Activated naive CD4-positive, alpha-beta T cell treated with Interleukin-2 at 50 U/mL for 16 hours (primary cell): ENCODE measurements around the gene GIPC3.
"Not testable (repeated sequence)": the region's sequence is repeated elsewhere in the genome, so short reads cannot be mapped to it uniquely, and the experiment has no call there.

Source experiments
- DNase-seq: peaks from one replicate; pipeline ENCODE4 v3.0.0-alpha.2; 2020

Gene GIPC3

DNA sequence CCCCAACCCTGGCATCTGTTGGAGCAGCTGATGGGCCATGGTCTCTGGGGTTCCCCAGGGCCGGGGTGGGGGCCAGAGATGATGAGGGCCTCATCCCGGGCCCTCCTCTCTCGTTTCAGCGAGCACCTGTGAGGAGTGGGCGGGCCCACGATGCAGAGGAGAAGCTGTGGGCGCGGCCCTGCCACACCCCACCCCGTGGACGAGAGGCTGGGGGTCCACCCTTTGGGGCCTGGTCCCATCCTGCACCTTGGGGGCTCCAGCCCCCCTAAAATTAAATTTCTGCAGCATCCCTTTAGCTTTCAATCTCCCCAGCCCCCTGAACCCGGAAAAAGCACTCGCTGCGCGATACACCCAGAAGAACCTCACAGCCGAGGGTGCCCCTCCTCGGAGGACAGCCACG, 6.9 kb upstream of the GIPC3 start:
- DNase-seq, result no peak

DNA sequence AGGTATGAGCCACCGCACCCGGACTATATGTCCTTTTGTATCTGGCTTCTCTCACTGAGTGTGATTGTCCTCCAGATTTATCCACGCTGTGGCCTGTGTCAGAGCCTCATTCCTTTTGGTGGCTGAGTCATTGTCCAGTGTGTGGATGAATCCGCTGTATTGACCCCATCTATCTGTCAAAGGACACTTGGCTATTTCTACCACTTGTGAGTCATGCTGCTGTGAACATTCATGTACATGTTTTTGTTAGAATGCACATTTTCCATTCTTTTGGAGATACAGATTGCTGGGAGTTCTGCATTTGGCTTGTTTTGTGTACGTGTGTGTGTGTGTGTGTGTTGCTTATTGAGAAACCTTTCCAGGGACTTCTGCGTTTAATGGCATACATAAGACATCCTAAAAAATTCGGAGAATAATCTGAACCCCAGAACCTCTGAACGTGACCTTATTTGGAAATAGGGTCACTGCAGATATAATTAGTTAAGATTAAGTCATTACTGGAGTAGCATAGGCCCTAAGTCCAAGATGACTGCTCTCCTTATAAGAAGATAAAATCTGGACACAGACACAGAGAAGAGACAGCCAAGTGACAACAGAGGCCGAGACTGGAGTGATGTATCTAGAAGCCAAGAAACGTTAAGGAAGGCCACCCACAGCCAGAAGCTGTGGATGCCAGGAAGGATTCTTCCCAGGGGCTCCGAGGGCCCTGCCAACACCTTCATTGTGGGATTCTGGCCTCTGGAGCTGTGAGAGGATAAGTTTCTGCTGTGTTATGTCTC, 4.9 kb upstream of the GIPC3 start:
- no peak for DNase-seq

DNA sequence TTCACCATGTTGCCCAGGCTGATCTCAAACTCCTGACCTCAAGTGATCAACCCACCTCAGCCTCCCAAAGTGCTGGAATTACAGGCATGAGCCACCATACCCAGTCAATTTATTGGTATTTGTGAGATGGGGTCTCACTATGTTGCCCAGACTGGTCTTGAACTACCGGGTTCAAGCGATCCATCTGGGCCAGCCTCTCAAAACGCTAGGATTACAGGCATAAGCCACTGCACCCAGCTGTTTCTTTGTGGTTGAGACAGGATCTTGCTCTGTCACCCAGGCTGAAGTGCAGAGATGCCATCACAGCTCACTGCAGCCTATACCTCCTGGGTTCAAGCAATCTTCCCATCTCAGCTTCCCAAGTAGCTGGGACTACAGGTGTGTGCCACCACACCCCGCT, 3.5 kb upstream of the GIPC3 start:
- DNase-seq, result not testable (repeated sequence)

DNA sequence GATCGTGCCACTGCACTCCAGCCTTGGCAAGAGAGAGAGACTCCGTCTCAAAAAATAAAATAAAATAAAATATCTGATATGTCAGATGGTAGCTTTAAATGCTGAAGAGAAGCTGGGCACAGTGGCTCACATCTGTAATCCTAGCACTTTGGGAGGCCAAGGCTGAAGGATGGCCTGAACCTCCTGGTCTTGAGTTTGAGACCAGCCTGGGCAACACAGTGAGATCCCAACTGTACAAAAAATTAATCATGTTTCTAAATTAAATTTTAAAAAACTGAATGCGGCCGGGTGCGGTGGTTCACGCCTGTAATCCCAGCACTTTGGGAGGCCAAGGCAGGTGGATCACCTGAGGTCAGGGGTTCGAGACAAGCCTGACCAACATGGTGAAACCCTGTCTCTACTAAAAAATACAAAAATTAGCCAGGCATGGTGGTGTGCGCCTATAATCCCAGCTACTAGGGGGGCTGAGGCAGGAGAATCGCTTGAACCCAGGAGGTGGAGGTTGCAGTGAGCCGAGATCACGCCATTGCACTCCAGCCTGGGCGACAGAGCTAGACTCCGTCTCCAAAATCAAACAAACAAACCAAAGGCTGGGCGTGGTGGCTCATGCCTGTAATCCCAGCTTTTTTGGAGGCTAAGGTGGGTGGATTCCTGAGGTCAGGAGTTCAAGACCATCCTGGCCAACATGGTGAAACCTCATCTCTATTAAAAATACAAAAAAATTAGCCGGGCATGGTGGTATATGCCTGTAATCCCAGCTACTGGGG, 1.1 kb upstream of the GIPC3 start:
- DNase-seq, result not testable (repeated sequence)

DNA sequence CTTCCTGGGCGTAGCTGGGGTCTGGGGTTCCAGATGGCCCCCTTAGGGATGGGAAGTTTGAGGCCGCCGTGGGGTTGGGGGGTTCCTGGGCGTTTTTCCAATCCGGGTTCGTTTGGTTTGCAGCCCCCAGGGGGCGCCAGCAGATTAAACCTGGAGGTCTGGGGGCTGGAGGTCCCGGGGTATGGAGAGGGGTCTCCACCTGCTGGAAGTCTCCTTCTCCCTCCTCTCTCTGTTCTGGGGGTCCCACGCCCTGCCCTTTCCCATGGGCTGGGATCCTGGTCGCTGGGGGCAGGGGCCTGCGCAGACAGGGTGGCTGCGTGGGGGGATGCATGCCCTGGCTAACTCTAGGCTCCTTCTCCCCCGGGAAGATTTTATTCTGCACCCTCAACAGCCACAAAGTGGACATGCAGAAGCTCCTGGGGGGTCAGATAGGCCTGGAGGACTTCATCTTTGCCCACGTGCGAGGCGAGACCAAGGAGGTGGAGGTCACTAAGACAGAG, 899 bp downstream of the GIPC3 start:
- peak; percentile 42 for DNase-seq

DNA sequence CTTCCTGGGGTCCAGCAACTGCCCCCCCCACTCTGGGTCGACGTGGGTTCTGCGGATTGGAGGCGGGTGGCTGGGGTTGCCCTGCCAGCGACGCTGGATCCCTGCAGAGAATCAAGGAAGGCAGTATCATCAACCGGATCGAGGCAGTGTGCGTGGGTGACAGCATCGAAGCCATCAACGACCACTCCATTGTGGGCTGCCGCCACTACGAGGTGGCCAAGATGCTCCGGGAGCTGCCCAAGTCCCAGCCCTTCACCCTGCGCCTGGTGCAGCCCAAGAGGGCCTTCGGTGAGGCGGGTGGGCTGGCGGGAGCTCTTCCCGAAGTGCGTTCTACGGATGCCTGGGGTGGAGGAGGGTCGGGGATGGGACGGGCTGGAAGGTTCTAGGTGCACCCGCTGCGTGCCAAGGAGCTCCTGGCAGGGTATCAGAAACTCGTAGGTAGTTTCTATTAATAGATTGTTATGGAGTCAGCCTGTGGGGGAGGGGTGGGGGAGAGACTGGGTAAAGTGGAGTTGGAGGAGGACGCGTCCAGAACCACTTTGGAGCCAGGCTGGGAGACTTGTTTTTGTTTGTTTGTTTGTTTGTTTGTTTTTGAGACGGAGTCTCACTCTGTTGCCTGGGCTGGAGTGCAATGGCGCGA, 1.5 kb downstream of the GIPC3 start:
- DNase-seq, result no peak

DNA sequence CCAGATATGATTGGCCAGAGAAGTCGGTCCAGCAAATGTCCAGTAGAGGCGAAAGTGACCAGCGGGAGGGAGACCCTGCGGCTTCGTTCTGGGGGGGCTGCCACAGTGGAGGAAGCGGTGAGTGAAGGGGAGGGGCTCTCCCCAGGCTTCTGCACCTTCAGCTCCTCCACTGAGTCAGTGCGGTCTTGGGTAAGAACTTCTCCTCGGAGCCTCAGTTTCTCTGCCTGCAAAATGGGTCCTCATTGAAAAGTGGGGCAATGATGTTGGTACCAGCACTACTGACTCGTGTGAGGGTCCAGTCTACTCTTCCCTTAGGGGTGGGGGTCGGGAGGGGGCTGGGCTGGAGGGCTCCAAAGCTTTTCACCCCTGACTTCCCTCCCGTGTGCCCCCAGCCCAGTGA, 4.2 kb downstream of the GIPC3 start:
- DNase-seq, result no peak

DNA sequence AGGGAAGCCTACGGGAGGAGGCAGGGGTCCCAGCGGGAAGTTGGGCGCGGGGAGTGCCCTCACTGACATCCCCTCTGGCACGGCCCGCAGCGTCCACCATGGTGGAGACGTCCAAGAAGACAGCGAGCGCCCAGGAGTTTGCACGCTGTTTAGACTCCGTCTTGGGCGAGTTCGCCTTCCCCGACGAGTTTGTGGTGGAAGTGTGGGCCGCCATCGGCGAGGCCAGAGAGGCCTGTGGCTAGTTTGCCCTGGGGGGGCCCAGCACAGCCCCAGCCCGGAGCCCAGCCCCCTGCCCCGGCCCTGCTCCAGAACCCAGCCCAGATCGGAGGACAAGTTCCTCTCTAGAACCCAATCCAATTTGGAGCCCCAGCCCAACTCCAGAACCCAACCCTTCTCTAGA, 4.7 kb downstream of the GIPC3 start:
- DNase-seq, result no peak

DNA sequence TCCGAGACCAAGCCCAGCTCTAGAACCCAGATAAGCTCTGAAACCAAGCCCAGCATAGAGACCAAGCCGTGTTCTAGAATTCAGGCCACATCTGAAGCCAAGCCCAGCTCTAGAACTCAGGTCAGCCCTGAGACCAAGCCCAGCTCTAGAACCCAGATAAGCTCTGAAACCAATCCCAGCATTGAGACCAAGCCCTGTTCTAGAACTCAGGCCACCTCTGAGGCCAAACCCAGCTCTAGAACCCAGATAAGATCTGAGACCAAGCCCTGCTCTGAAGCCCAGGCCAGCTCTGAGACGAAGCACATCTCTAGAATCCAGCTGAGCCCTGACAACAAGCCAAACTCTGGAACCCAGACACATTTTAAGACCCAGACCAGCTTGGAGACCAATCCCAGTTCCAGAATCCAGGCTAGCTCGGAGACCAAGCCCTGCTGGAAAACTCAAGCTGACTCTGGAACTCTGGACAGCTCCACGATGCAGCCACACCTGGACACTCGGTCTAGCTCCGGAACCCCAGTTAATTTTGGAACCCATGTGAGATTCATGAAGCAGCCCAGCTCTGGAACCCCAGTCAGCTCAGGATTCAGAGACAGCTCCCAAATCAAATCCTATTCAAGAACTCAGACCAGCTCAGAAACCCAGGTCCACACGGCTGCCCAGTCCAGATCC, 5.8 kb downstream of the GIPC3 start:
- DNase-seq, result no peak

DNA sequence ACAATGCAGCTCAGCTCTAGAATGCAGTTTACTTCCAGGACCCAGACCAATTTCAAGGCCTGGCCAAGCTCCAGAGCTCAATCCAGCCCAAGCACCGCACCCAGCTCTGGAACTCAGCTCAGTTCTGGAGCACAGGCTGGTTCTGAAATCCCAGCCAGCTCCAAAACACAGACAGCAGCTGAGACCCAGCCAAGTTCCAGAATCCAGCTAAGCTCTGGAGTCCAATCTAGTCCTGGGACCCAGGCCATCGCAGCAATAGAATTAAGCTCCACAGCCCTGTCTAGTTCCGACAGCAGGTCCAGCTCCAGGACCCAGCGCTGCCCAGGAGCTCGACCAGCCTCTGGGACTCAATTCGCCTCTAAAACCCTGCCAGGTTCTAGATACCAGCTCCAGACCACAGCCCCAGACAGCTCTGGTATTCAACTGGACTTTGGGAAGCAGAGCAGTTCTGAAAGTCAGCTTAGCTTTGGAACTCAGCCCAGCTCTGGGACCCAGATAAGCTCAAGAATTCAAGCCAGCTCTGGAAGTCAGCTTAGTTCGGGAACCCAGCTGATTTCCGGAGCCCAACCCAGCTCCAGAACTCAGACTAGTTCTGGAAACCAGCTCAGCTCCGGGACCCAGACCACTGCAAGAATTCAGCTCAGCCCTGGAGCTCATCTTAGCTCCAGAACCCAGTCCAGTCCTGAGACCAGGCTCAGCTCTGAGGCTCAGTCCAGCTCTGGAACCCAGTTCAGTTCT, 6.8 kb downstream of the GIPC3 start:
- DNase-seq, result no peak

DNA sequence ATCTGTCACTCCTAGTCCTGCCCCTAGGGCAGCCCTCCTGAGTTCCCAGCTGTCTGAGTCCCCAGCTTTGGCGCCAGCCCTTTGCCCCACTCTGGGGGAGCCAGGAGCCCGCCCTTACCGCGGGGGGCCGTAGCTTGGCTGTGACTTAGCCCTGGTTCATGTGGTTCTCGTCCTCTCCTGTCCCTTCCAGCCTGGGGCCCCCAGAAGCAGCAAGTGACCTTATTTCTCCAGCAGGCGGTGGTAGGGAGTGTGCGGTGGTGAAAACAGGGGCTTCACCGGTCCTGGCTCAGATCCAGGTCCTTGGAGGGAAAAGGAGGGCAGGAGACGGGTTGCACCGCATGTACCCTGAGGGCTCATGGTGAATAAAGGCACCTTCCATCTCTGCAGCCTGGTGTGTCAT, 7.9 kb downstream of the GIPC3 start:
- no peak for DNase-seq

DNA sequence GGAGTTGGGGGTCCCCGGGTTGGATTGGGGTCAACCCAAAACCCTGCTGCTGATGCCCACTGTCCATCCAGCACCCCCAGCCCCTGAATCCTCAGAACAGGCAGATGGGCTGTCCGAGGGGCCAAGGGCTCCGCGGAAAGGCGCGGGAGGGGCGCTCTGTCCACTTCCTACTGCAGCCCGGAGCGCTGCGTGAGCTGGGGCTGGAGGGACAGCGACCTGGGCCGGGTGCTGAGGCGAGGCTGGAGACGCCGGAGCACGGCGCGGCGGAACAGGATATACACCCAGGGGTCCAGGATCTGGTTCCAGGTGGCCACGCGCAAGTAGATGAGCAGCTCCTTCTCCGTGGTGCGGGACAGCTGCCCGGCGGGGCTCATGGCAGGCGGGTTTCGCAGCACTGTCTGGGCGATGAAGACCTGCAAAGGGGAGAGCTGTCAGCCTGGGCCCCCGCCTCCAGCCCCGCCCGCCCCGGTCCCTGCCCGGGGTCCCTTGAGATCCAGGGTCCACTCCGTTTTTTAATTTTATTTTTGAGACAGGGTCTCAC, 10.3 kb downstream of the GIPC3 start:
- no peak for DNase-seq

DNA sequence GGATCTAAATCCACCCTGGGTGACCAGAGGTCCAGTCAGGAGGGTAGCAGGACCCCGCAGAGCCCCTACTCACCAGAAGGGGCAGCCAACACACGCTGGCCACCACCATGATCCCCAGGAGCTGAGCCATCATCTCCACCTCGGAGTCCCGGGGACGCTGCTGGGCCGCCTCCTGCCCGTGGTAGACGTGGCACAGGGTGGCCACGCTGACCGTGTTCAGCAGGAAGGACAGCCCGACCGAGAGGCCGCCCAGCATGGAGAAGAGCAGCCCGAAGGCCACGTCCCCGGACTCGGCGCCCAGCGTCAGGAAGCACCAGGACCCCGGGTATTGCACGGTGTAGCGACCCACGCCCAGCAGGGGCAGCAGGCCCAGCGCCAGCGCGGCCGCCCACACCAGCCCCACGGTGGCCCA, 14.5 kb downstream of the GIPC3 start:
- no peak for DNase-seq

DNA sequence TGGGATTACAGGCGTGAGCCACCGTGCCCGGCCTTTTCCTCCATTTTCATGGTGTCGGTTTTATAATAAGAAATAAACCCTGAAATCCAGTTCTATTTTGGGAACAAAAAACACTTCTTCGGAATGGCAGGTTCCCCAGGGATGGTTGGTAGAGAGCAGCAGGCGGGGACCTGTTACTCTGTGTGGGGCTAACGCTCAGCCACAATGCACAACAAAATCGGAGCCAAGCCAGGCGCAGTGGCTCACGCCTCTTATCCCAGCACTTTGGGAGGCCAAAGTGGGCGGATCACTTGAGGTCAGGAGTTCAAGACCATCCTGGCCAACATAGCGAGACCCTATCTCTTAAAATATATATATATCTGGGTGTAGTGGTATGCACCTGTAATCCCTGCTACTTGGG, 15.7 kb downstream of the GIPC3 start:
- no peak for DNase-seq

DNA sequence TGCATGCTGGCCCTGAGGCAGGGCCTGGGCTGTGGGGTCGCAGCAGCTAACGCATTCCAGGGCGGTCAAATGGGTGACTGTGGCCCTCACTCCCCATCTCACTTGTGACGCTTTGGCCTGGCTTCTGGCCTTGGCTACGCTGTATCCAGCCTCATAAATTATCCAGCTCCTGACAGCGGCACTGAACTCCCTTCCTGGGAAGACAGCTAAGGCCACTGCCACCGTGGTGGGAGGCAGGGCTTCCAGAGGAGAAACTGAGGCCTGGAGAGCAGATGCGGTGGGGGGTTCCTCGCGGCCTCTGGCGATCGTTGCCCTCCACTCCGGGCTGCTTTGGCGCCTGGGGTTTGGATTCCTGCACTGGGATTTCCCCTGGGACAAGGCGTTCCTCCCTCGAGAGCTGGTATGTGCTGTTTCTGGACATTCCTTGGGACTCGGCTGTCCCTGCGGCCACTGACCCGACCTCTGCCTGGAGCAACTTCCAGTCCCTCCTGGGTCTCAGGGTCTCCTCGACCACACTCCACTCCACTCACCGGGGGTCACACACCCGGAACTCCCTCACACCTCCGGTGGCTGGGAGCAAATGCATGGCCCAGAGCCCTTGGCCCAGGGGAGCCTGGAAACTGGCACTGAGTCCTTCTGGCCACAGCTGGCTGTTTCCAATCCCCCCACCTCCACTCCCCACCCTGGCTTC, 18.0 kb downstream of the GIPC3 start:
- DNase-seq, result no peak

DNA sequence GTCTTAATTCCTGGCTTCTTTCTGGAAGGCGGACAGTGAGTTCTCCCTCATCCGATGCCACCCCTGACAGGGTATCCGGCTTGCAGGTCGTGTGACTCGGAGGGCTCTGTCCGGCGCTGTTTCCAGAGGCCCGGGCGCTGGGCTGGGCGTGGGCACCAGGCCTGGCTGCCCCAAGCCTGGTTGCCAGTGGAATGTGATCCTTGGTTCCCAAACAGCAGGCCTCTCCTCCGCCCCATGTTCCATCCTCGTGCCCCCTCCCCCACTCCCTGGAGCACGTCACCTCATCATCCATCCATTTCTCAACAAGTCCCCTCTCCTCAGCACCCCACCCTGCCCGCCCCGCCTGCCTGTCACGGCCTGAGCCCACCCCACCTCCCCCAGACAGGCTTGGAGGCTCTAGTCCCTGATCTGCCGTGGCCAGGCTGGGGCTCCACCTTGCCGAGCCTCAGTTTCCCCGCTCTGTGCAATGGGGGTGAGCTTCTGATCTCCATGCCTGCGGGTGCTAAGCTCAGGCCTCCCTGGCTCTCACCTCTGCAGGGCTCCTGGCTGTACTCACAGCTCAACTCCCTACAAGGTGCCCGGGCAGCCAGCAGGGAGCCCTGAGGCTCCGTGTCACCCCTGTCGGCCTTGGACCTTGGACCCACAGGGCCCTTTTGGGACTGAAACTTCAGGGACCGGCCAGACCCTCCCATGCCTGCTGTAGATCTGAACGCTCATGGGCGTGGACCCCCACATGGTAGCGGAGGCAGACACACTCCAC, 19.1 kb downstream of the GIPC3 start:
- DNase-seq, result no peak

DNA sequence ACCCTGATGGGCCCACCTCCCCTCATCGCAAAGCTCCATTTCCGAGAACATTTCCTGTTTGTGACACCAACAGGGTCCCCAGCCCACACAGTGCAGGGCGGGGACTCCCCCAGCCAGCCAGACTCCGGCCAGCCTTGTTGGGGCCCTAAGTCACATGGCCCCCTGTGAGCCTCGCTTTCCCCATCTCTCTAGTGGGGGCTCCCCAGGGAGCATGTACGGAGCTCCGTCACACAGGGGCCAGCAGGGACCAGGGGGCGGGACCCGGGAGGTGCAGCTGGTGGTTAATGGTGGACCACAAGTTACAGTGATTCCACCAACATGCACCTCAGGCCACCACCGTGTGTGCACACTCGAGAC, 19.7 kb downstream of the GIPC3 start:
- DNase-seq, result no peak

DNA sequence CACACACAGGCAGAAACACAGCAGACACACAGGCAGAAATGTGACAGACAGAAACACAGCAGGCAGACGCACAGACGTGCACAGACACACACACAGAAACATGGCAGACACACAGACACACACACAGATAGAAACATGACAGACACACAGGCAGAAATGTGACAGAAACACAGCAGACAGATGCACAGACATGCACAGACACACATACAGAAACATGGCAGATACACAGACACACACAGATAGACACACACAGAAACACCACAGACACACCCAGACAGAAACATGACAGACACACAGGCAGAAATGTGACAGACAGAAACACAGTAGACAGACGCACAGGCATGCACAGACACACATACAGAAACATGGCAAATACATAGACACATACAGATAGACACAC, 20.1 kb downstream of the GIPC3 start:
- DNase-seq, result no peak

DNA sequence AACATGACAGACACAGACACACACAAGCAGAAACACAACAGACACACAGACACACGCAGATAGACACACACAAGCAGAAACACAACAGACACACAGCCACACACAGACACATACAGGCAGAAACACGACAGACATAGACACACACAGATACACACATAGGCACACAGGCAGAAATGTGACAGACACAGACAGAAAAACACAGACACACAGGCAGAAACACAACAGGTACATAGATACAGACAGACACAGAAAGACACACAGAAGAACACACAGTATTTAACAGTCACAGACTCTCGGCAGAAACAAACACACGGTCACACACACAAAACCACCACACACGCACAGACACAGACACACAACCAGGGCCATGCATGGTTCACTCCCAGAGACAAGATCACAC, 20.5 kb downstream of the GIPC3 start:
- no peak for DNase-seq

DNA sequence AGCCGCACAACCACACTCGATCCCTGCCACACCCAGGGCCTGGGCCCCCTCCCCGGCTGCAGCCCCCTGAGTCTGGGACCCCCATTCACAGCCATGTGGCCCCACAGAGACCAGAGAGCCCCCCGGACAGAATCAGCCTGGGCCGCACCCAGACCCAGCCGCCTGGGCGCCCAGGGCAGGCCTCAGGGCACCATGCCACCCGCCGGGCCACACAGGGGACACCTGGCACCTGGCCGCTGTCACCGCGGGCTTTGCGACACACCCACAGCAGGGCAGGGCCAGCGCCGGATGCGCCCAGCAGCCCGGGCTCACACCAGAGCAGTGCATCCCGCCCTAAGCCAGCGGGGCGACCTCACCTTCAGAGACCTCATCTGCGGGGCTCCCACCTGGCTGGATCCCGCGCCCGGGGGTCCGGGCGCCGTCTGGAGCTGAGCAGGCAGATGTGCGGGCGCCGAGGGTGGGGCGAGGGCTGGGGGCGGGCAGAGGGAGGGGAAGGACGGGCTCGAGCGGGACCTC, 21.0 kb downstream of the GIPC3 start:
- peak; percentile 17 for DNase-seq
